Tibial artery (tissue), 4 donors: Measurements from ENCODE around the gene TRUB1.

Source experiments
- DNase-seq, 2 donors: peaks; one replicate each; pipeline ENCODE4 v3.0.0-alpha.2; 2019
- H3K27ac ChIP-seq, 2 donors: fragments of 200-600 bp; sonication (generic) in 1 of 2; 1 replicate in 1 of 2; 2 replicates in 1 of 2; pipeline ENCODE4 v1.5.1; 2018 to 2019; ENCODE audit warnings: mild to moderate bottlenecking in 1 of 2
- H3K27me3 ChIP-seq, 2 donors: fragments of 200-600 bp; sonication (generic) in 1 of 2; one replicate each; pipeline versions ENCODE4 v1.5.1 to v1.6.0; 2016 to 2019
- H3K36me3 ChIP-seq, 3 donors: fragments of 200-600 bp; sonication (generic) in 2 of 3; one replicate each; pipeline ENCODE4 v1.5.1; 2016 to 2019; ENCODE audit warnings: mild to moderate bottlenecking in 2 of 3
- H3K4me1 ChIP-seq, 4 donors: fragments of 200-600 bp; sonication (generic) in 2 of 4; 1 replicate in 3 of 4; 2 replicates in 1 of 4; pipeline ENCODE4 v1.5.1; 2016 to 2019
- H3K4me3 ChIP-seq, 2 donors: fragments of 200-600 bp; sonication (generic) in 1 of 2; 1 replicate in 1 of 2; 2 replicates in 1 of 2; pipeline ENCODE4 v1.5.1; 2018 to 2019; ENCODE audit warnings: mild to moderate bottlenecking in 2 of 2
- H3K9me3 ChIP-seq, 3 donors: fragments of 200-600 bp; sonication (generic) in 1 of 3; one replicate each; pipeline ENCODE4 v1.5.1; 2016 to 2019
- CTCF ChIP-seq, 2 experiments: fragments of 200-600 bp in 1 of 2; fragments of 450-650 bp in 1 of 2; IDR thresholded peaks; one replicate each; pipeline ENCODE4 v1.5.1; 2017 to 2019; ENCODE audit warnings: antibody characterized with exemption in 2 of 2, mild to moderate bottlenecking in 1 of 2, moderate library complexity in 1 of 2
- intact Hi-C: fragments of 100-400 bp; cut with DNase I; formaldehyde crosslinking; loops from one replicate; pipeline ENCODE4 v1.15.0; 2023; ENCODE audit warnings: low total_unique reads

Gene TRUB1

DNA sequence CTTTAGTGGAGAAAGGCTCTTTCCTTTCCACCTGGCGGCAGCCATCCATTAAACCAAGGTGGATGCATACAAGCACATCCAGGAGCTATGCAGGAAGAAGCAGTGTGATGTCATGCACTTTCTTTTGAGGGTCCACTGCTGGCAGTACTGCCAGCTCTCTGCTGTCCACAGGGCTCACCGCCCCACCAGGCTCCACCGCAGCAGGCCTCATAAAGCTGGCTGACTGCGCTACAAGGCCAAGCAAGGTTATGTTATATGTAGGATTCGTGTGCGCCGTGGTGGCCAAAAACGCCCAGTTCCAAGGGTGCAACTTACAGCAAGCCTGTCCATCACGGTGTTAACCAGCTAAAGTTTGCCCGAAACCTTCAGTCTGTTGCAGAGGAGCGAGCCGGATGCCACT lies 37.3 kb upstream of the TRUB1 start:
- Histone ChIP-seq H3K4me3 (no peak overlapping the region), H3K27ac (no peak overlapping the region), H3K27me3 (no peaks in the 10 kb centered on the region), H3K36me3 (no peaks in the 10 kb centered on the region), H3K9me3 (no peaks in the 10 kb centered on the region), H3K4me1 (no peaks in the 10 kb centered on the region)
- DNase-seq, result no peak
- intact Hi-C loops, result no loop called here
- TF ChIP-seq CTCF (IDR thresholded peaks at IDR 0.05), result no peak

- Histone ChIP-seq H3K27me3 (no peaks in the 10 kb centered on the region), H3K4me3 (no peak overlapping the region), H3K36me3 (no peaks in the 10 kb centered on the region), H3K27ac (no peak overlapping the region), H3K4me1 (no peaks in the 10 kb centered on the region), H3K9me3 (no peaks in the 10 kb centered on the region)
- no peak for DNase-seq
- intact Hi-C loops, result no loop called here
- no peak for TF ChIP-seq CTCF (IDR thresholded peaks at IDR 0.05)
These were observed 35.8 kb upstream of the TRUB1 start for GRCh38 chr10:114902151-114902550.

DNA sequence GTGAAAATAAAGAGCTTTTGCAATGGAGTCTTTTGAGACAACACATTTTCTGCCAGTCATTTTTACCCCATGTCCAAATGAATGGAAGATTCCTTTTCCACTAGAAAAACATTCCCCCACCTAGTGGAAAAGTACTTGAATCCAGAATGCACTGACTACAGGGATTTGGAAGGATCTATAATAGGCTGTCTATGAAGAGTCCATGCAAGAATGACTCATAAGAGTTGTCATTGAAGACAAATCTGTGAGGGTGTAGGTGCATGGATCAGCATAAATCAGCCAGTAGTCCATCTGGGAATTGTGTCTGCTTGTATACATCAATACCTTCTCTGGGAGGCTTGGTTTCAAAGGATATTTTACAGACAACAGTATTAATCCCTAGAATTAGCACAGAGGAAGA lies 32.5 kb upstream of the TRUB1 start:
- Histone ChIP-seq H3K27ac (no peak overlapping the region), H3K27me3 (no peaks in the 10 kb centered on the region), H3K36me3 (no peaks in the 10 kb centered on the region), H3K9me3 (no peaks in the 10 kb centered on the region), H3K4me1 (no peaks in the 10 kb centered on the region), H3K4me3 (no peak overlapping the region)
- intact Hi-C loops, result no loop called here
- no peak for DNase-seq
- TF ChIP-seq CTCF (IDR thresholded peaks at IDR 0.05), result no peak

DNA sequence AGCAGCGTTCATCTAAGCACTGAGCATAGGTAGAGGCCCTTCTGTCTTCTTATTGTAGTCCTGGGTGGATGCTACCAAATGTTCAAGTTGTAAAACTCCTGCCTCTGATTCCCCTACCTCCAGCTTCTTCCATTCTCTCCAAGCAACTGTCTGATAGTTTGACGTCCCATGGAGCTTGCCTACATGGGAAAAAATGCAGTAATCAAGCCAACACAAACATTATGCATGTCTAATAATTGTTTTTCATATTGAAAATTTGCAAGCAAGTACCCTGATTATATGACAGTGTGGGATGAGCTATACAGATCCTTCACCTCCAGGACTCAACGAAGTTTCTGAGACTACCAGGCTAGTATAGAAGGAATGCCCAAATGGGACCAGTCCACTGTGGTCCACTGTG lies 31.0 kb upstream of the TRUB1 start:
- Histone ChIP-seq H3K27ac (no peak overlapping the region), H3K4me1 (no peaks in the 10 kb centered on the region), H3K9me3 (no peaks in the 10 kb centered on the region), H3K36me3 (no peaks in the 10 kb centered on the region), H3K4me3 (no peak overlapping the region), H3K27me3 (no peaks in the 10 kb centered on the region)
- TF ChIP-seq CTCF (IDR thresholded peaks at IDR 0.05), result no peak
- intact Hi-C loops, result no loop called here
- DNase-seq, result no peak

DNA sequence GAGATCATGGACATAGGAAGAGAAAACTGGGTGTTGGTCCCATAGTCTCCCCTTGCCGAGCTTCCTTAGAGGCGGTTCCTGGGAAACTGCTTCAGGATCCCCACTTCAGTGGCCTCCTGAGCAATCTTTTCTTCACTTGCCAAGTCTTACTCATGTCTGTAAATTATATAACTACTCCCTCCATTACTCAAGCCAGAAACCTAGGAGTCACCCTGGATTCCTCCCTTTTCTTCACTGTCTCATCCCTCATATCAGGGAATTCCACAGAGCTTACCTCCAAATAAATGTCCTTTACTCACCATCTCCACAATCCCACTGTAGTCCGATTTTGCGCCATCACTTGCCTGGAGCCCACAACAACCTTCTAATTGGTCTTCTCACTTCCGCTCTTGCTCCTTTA lies 29.1 kb upstream of the TRUB1 start:
- Histone ChIP-seq H3K9me3 (no peaks in the 10 kb centered on the region), H3K4me3 (no peak overlapping the region), H3K27ac (no peak overlapping the region), H3K4me1 (no peaks in the 10 kb centered on the region), H3K27me3 (no peaks in the 10 kb centered on the region), H3K36me3 (no peaks in the 10 kb centered on the region)
- intact Hi-C loops, result no loop called here
- TF ChIP-seq CTCF (IDR thresholded peaks at IDR 0.05), result no peak
- no peak for DNase-seq

GRCh38 chr10:114911052-114911711 lies 26.8 kb upstream of the TRUB1 start:
- intact Hi-C loops, result no loop called here
- Histone ChIP-seq H3K4me3 (no peak overlapping the region), H3K36me3 (no peaks in the 10 kb centered on the region), H3K9me3 (no peaks in the 10 kb centered on the region), H3K4me1 (no peaks in the 10 kb centered on the region), H3K27me3 (no peaks in the 10 kb centered on the region), H3K27ac (no peak overlapping the region)
- no peak for TF ChIP-seq CTCF (IDR thresholded peaks at IDR 0.05)
- no peak for DNase-seq
